ENCODE data around the gene PET100. TPM values are rescaled to one million over a fixed set of nuclear protein-coding genes. Genes with fewer than 3 reads are reported as not detected.

PET100 gene, protein sequence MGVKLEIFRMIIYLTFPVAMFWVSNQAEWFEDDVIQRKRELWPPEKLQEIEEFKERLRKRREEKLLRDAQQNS
- total RNA-seq = 6.2 and 8.8 TPM in 2 replicates

GRCh38 chr19:7629347-7630054 lies at the start of gene PET100, which contains the start of gene XAB2:
Gene PET100, plus strand, starts transcription at chr19:7629793. Its CDS starts 41 bp downstream, at chr19:7629834.
Gene XAB2, minus strand, starts transcription at chr19:7629545. Its CDS starts 18 bp downstream, at chr19:7629527.

GRCh38 chr19:7595466-7596133 lies 34.0 kb upstream of the PET100 start, which contains the start of gene CAMSAP3:
Gene CAMSAP3, plus strand, starts transcription at chr19:7595863. Its CDS starts 140 bp downstream, at chr19:7596003.

DNA sequence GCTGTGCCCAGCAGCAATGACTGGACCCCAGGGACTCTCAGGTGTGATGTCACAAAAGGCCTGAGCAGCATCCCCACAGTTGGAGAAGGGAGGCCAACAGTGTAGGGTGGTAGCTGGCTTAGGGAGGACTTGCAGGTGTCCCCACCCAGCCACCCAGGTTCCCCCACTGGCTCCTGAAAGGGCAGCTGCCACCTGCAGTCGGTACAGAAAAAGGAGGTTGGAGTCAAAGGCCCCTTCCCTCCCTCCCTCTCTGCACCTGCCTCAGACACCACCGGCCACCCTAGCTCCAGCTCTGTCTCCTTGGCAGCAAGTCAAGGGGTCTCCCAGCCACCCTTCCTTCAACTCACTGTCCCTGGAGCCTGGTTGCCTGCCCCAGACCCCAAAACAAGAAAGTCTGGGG lies 4.1 kb downstream of the PET100 start, which contains the start of gene PCP2:
Gene PCP2, minus strand, starts transcription at position 22 of the 400 bp plus-strand sequence. CDS start 262 bp downstream, outside the sequence.

DNA sequence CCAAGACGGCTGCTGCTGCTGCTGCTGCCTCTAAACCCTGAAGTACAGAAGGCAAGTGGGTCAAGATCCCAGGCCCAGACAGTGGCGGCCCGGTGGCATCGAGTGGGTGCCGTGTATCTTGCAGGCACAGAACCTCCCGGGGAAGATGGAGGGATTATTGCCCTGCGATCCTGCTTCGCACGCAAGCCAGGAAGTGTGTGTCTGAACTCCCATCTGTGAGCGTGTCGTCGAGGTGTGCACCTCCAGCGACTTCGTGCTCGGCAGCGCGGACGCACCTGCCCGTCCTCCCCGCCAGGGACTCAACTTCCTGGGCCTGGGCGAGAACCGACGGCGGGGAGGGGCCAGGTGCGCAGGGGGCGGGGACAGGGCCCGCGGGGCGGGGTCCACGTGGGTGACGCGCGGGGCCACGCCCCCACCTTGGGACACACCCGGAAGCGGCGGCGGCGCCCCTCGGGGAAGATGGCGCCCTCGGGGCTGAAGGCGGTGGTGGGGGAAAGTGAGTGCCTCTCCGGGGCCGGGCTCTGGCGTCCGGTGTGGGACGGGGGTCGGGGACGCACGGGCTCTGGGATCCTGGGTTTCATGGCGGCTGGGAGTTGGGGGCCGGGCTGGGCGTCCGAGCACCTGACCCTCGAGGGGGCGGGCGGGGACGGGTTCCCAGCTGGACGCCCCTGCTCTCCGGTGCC lies 7.2 kb downstream of the PET100 start, which contains the start of gene STXBP2:
Gene STXBP2, plus strand, starts transcription at position 420 of the 683 bp plus-strand sequence. Its CDS starts 40 bp downstream, at position 460.

GRCh38 chr19:7668842-7669241 lies 39.2 kb downstream of the PET100 start, which contains the start of gene RETN:
Gene RETN, plus strand, starts transcription at chr19:7669049. Its CDS starts 278 bp downstream, at chr19:7669327.

DNA sequence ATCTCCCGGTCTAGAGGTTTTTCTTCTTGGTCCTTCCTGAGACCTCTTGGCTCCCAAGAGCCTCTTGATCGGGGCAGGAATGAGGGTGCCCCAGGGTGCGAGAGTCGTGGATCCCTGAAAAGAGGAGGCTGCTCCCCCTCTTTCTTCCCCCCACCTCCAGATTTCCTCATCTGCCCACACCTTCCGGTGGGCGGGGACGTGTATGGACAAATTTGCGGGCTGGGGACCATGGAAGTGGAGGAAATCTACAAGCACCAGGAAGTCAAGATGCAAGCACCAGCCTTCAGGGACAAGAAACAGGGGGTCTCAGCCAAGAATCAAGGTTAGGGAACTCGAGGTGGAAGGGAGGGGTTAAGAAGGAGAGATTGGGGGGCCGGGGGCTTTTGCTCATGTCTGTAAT lies 47.3 kb downstream of the PET100 start, which contains the start of gene MCEMP1:
Gene MCEMP1, plus strand, starts transcription at position 237 of the 400 bp plus-strand sequence. Its CDS starts 31 bp downstream, at position 268.

GRCh38 chr19:7680606-7681339 lies 51.2 kb downstream of the PET100 start, which contains the start of gene TRAPPC5:
Gene TRAPPC5, plus strand, starts transcription at chr19:7680833. Its CDS starts 1,421 bp downstream, at chr19:7682254.

Small RNA genes within 50 kb of the gene (small RNA-seq; reads per million reads assigned to genes)
- not detected for gene MIR6792

Other genes with a start within 250 kb of the PET100 start
- 1.6 and 1.7 TPM in 2 replicates for gene PEX11G, start 140.8 kb upstream of the PET100 start, total RNA-seq
- gene ZNF358, start 113.7 kb upstream of the PET100 start, total RNA-seq = 26.2 and 44.4 TPM in 2 replicates
- gene MCOLN1, start 107.2 kb upstream of the PET100 start, total RNA-seq = 9.1 and 9.3 TPM in 2 replicates
- 151 and 181 TPM in 2 replicates for gene PNPLA6, start 94.1 kb upstream of the PET100 start, total RNA-seq
- 0.33 TPM in 1 of 2 replicates, not detected in the other for gene CAMSAP3, start 33.9 kb upstream of the PET100 start, total RNA-seq
- 39.1 and 46.1 TPM in 2 replicates for gene XAB2, start 248 bp upstream of the PET100 start, total RNA-seq
- not detected in 2 replicates for gene PCP2, start 3.9 kb downstream of the PET100 start, total RNA-seq
- gene STXBP2, start 7.3 kb downstream of the PET100 start, total RNA-seq = 29.4 and 29.8 TPM in 2 replicates
- not detected in 2 replicates for gene RETN, start 39.3 kb downstream of the PET100 start, total RNA-seq
- not detected in 2 replicates for gene MCEMP1, start 47.3 kb downstream of the PET100 start, total RNA-seq
- 47.4 and 68.5 TPM in 2 replicates for gene TRAPPC5, start 51.0 kb downstream of the PET100 start, total RNA-seq
- gene FCER2, start 72.3 kb downstream of the PET100 start, total RNA-seq = not detected in 2 replicates
- not detected in 2 replicates for gene CLEC4G, start 102.3 kb downstream of the PET100 start, total RNA-seq
- gene CD209, start 117.7 kb downstream of the PET100 start, total RNA-seq = not detected in 2 replicates
- gene CLEC4M, start 133.4 kb downstream of the PET100 start, total RNA-seq = not detected in 2 replicates
- gene EVI5L, start 200.4 kb downstream of the PET100 start, total RNA-seq = 13.7 and 21.6 TPM in 2 replicates
- not detected in 2 replicates for gene PRR36, start 244.6 kb downstream of the PET100 start, total RNA-seq

Measured in vein endothelial cell (primary cell).